Neural cell (in vitro differentiated cells): ENCODE measurements around the gene FOXO1.

Source experiments
- EP300 ChIP-seq: fragments of 450-650 bp; conservative IDR thresholded peaks from 2 replicates; pipeline ENCODE4 v1.6.1; 2014; ENCODE audit warnings: antibody characterized with exemption, mild to moderate bottlenecking, moderate library complexity; ENCODE audit not compliant: poor library complexity, severe bottlenecking
- EZH2 ChIP-seq: fragments of 200-600, 300-800 bp; shearing (Covaris generic), sonication (generic); IDR thresholded peaks from 2 replicates; pipeline ENCODE4 v1.6.1; 2014; ENCODE audit warnings: antibody characterized with exemption, low read length, borderline replicate concordance, mild to moderate bottlenecking; ENCODE audit not compliant: insufficient read depth, poor library complexity, severe bottlenecking
- TAF1 ChIP-seq: IDR thresholded peaks from 2 replicates; pipeline ENCODE4 v1.6.1; 2012; ENCODE audit warnings: low read depth
- TF ChIP-seq, protein P1 (sequence below): fragments of 450-650 bp; IDR thresholded peaks from 2 replicates; pipeline ENCODE4 v1.5.1; 2014; ENCODE audit warnings: antibody characterized with exemption, mild to moderate bottlenecking, moderate library complexity; ENCODE audit not compliant: poor library complexity, severe bottlenecking

GRCh38 chr13:40580566-40581276 is 85.7 kb downstream of the FOXO1 start:
- no peak for TF ChIP-seq TAF1
- no peak for TF ChIP-seq EZH2
- TF ChIP-seq, protein P1, sequence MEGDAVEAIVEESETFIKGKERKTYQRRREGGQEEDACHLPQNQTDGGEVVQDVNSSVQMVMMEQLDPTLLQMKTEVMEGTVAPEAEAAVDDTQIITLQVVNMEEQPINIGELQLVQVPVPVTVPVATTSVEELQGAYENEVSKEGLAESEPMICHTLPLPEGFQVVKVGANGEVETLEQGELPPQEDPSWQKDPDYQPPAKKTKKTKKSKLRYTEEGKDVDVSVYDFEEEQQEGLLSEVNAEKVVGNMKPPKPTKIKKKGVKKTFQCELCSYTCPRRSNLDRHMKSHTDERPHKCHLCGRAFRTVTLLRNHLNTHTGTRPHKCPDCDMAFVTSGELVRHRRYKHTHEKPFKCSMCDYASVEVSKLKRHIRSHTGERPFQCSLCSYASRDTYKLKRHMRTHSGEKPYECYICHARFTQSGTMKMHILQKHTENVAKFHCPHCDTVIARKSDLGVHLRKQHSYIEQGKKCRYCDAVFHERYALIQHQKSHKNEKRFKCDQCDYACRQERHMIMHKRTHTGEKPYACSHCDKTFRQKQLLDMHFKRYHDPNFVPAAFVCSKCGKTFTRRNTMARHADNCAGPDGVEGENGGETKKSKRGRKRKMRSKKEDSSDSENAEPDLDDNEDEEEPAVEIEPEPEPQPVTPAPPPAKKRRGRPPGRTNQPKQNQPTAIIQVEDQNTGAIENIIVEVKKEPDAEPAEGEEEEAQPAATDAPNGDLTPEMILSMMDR = no peak
- no peak for TF ChIP-seq EP300
